GM13977 (cell line): ENCODE measurements around the gene KCNE2.
"Not testable (repeated sequence)": the region's sequence is repeated elsewhere in the genome, so short reads cannot be mapped to it uniquely, and the experiment has no call there.

Experiments used
- DNase-seq: peaks from one replicate; pipeline ENCODE4 v3.0.0; 2012; ENCODE audit warnings: low spot score
- in situ Hi-C: fragments of 300-500 bp; cut with MboI; formaldehyde crosslinking; loops from one replicate; pipeline ENCODE4 v1.12.0; 2022; ENCODE audit warnings: low sequenced_read_pairs, low pct_unique_long_range_greater_than_20kb, mixed read lengths, inconsistent platforms; ENCODE audit not compliant: unreplicated experiment
- TF ChIP-seq, protein P1 (sequence below): IDR thresholded peaks from 2 replicates; pipeline ENCODE4 v1.5.1; 2012; ENCODE audit warnings: mild to moderate bottlenecking, control low read depth; ENCODE audit not compliant: insufficient read depth; ENCODE audit errors: extremely low read depth, missing control alignments

KCNE2 gene

DNA sequence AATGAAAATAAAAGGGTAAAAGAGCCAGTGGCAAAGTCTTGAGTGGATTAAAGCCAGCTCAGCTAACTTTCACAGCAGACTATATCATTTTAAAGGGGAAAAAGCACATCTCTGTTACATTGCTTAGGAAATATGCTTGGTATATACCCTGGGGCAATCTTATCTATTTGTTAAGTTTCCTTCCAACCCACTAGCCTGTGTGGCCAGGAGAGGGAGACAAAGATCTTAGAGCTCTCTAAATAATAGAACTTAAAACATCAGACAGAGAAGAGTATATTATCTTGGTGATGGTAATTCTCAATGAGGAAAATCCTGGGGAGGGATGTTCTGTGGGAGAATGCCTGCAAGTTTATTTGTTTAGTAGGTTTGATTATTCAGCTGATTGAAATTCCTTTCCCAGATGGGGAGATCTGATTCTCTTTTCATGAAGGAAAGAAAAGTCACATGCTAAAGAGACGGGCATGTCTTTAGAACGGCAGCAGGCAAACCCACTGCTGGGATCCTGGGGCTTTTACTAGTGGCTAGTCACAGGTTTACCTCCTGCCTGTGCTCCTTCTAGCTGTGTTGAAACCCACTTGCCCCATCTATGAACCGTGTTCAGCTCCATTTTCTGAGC is 3.6 kb downstream of the KCNE2 start:
- DNase-seq = no peak
- in situ Hi-C loops = no loop called here
- TF ChIP-seq, protein P1, sequence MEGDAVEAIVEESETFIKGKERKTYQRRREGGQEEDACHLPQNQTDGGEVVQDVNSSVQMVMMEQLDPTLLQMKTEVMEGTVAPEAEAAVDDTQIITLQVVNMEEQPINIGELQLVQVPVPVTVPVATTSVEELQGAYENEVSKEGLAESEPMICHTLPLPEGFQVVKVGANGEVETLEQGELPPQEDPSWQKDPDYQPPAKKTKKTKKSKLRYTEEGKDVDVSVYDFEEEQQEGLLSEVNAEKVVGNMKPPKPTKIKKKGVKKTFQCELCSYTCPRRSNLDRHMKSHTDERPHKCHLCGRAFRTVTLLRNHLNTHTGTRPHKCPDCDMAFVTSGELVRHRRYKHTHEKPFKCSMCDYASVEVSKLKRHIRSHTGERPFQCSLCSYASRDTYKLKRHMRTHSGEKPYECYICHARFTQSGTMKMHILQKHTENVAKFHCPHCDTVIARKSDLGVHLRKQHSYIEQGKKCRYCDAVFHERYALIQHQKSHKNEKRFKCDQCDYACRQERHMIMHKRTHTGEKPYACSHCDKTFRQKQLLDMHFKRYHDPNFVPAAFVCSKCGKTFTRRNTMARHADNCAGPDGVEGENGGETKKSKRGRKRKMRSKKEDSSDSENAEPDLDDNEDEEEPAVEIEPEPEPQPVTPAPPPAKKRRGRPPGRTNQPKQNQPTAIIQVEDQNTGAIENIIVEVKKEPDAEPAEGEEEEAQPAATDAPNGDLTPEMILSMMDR = peak; percentile 72

DNA sequence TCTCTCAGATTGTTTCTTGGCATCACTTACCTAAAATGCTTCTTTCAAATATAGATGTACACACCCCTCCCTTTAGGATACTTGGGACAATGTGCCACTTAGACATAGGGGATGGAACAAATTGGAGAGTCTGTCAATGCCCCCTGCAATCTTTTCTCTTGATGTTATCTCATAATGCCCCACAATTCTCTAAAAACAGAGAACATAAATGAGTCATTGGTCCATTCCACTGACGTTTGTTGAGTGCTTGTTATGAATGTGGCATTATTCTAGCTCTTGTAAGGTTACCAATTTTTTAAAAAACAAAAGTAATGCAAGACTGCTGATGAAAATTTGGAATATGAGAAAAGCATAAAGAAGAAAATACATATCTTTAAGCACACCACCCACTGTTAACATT is 5.9 kb downstream of the KCNE2 start:
- no peak for DNase-seq
- in situ Hi-C loops = no loop called here
- TF ChIP-seq, protein P1 = no peak

- no peak for DNase-seq
- TF ChIP-seq, protein P1 = no peak
- in situ Hi-C loops = no loop called here
Measured at GRCh38 chr21:34372321-34372720, 8.5 kb downstream of the KCNE2 start.

DNA sequence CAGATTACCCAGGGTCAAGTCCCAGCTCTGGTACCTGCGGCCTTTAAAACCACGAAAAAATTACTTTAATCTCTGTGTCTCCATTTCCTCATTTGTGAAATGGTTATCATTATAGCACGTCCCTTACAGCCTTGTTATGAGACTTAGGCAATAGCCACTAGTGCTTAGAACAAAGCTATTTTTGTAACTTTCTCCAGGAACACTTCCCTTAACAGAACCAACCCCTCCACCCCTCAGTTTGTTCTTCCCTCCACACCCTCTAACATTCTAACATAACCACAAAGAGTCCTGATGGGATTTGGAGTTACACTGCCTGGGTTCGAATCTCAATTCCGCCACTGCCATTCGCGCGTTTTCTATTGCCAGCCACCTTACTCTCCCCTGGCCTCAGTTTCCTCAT is 10.7 kb downstream of the KCNE2 start:
- in situ Hi-C loops, DNase-seq: not testable (repeated sequence)

DNA sequence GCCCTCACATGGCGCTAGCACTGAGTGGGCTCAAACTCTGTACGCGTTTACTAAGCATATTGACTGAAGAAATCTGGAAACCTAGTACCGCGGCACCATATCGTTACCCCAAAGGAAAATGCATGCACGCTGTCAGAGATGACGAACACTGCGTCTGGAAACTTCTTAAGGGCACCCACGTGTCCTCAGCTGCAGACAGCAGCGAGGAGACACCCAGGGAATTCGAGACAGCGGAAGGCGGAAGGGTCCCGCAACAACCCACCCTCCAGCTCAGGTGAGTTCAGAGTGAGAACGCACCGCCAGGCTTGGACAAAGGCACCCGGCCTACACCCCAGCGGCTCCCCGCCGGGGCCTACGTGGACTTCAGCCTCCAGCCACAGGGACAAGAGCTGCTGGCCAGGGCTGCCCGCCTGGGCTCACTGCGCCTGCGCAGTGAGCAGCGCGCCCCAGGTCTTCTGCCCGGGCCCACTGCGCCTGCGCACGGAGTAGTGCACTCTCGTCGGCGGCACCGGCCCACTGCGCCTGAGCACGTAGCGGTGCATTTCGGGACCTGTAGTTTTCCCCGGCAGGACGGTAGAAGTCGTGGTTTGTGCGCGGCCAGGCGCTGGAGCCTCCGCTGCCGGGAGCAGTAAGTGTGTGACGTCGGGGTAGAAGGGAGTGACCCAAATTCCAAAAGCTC is 11.3 kb downstream of the KCNE2 start, which contains the start of gene SMIM11:
Gene SMIM11, plus strand, starts transcription at position 568 of the 679 bp plus-strand sequence. CDS start 3,998 bp downstream, outside the sequence.
- DNase-seq, in situ Hi-C loops: not testable (repeated sequence)

DNA sequence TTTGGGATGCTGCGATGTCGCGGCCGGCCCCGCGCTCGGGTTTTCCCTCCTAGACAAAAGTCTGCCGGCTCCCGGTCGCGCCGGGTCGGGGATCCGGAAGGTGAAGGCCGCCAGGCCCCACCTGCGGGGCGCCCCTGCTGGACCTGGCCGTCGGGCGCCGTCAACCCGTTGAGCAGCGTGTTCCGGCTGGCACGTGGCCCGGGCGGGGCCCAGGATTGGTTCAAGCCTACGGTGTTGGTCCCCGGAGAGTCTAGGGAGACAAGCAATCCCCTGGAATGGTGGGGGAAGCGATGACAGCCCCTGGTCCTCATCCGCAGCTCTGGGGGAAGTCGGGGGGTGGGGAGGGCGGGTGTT is 11.8 kb downstream of the KCNE2 start:
- DNase-seq, in situ Hi-C loops: not testable (repeated sequence)

DNA sequence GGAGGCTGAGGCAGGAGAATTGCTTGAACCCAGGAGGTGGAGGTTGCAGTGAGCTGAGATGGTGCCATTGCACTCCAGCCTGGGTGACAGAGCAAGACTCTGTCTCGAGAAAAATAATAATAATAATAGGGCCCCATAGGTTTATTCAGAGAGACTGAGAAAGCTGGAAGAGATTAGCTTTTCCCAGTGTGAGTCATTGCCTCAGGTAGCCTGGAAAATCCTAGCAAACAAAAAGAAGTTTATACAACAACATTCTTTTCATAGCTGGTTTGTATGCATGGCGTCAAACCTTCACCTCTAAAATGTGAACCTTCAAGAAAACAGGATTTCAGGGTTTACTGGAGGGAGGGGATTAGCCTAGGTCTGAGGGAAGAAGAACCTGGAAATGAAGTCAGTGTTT is 19.3 kb downstream of the KCNE2 start:
- in situ Hi-C loops, DNase-seq: not testable (repeated sequence)

- DNase-seq, in situ Hi-C loops: not testable (repeated sequence)
Measured at GRCh38 chr21:34383724-34384415, 20.1 kb downstream of the KCNE2 start.

DNA sequence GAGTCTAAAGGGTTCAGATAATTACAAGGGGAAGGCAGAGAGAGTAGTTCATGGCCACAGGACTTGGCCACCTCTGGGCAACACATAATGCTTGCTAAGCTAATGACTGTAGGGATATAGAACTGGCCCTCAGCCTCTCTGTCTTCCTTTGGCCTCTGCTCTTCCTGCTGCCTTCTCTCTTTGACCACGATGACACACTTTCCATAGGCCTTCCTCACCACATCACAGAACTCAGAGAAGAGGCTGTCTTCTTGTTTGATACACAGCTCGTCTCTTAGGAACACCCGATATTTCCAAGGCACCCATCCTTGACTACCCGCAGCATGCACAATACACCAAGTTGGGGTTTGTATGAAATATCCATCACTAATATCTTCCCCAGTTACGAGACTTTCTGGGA is 36.7 kb downstream of the KCNE2 start:
- DNase-seq, in situ Hi-C loops: not testable (repeated sequence)

DNA sequence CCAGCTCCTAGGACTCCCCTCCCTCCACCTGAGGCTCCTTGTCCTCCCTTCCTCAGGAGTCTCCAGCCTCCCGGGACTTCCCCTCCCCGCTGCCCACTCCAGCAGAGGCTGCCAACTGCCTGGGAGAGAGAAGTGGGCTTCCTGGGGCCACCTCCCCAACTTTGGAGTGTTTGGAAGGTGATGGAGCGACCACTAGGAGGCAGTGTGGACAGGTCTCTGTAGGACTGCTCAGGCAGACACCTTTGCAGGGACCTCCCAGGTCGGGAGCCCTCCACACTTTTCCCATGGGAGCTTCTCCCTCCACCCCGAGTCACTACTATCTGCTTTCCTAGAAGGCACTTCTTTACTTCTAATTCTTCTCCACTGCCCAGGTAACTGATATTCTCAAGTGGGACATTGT is 40.9 kb downstream of the KCNE2 start:
- DNase-seq, in situ Hi-C loops: not testable (repeated sequence)

GRCh38 chr21:34405686-34406085 is 41.9 kb downstream of the KCNE2 start:
- DNase-seq, in situ Hi-C loops: not testable (repeated sequence)

- in situ Hi-C loops, DNase-seq: not testable (repeated sequence)
Measured at GRCh38 chr21:34406102-34406501, 42.3 kb downstream of the KCNE2 start.

- DNase-seq, in situ Hi-C loops: not testable (repeated sequence)
Measured at GRCh38 chr21:34406676-34407075, 42.9 kb downstream of the KCNE2 start.

- in situ Hi-C loops, DNase-seq: not testable (repeated sequence)
Measured at GRCh38 chr21:34407294-34407693, 43.5 kb downstream of the KCNE2 start.
